ENCODE results near the gene CD1E.
"Not testable (repeated sequence)": the region's sequence is repeated elsewhere in the genome, so short reads cannot be mapped to it uniquely, and the experiment has no call there.

The CD1E gene

GRCh38 chr1:158331481-158332150, 22.1 kb upstream of the CD1E start, which contains the start of gene CD1B:
TSS of gene CD1B (minus strand) at chr1:158331531. CDS start at chr1:158331423, 108 bp downstream.
- no peak within 1 kb of the TSS for H3K4me3 ChIP-seq (ENCODE audit: low read length)

DNA sequence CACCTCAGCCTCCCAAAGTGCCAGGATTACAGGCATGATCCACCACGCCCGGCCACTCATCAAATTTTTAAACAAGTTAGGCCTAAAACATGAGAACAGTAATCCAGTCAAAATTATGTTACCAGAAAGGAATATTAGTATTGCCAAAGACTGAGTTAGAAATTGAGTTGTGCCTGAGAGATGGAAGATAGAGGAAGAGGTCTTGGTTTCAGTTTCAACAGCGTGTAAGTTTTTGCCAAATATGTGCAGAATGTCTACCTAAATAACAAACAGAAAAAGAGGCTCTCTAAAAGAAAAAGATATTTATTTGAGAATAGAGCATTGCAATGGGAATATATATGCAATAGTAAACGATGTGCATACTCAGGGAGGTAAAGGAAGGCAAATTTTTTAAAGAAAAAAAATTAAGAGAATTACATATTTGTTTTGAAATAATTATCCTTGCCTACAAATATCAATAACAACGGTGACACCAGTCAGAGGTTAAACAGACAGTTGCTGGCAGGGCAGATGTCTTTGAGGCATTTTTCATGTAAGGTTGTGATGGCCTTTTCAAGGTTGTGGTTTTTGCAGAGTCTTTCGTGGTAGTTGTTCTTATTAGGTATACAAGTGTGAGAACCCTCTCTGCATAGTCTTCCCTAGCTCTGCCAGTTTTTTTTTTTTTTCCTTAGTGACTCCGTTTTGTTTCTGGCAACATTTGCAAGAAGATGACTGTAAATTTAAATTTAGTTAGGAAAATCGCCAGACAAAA, 20.1 kb upstream of the CD1E start:
- Histone ChIP-seq H3K4me1 (ENCODE audit: control insufficient read depth, insufficient read depth, low read length) (no peaks in the 10 kb centered on the region), H3K36me3 (ENCODE audit: control insufficient read depth, insufficient read depth, low read length, severe bottlenecking) (no peaks in the 10 kb centered on the region), H3K9me3 (ENCODE audit: control insufficient read depth, low read length) (no peaks in the 10 kb centered on the region), H3K9ac (ENCODE audit: low read length) (no peak overlapping the region), H3K4me3 (ENCODE audit: low read length) (no peak overlapping the region), H3K27me3 (replicated peaks; ENCODE audit: control insufficient read depth, insufficient read depth, low read length) (no peaks in the 10 kb centered on the region)
- no peak for DNase-seq (ENCODE audit: low read depth)

More at GRCh38 chr1:158331481-158332150, 22.1 kb upstream of the CD1E start, which contains the start of gene CD1B:
- H3K9ac ChIP-seq (ENCODE audit: low read length) = no peak within 1 kb of the TSS
- no peak for DNase-seq (ENCODE audit: low read depth)
- H3K4me1 ChIP-seq (ENCODE audit: control insufficient read depth, insufficient read depth, low read length) = no peaks in the 10 kb centered on the region
- no peaks in the 10 kb centered on the region for H3K36me3 ChIP-seq (ENCODE audit: control insufficient read depth, insufficient read depth, low read length, severe bottlenecking)
- no peaks in the 10 kb centered on the region for H3K9me3 ChIP-seq (ENCODE audit: control insufficient read depth, low read length)
- H3K27me3 ChIP-seq (replicated peaks; ENCODE audit: control insufficient read depth, insufficient read depth, low read length) = no peaks in the 10 kb centered on the region

DNA sequence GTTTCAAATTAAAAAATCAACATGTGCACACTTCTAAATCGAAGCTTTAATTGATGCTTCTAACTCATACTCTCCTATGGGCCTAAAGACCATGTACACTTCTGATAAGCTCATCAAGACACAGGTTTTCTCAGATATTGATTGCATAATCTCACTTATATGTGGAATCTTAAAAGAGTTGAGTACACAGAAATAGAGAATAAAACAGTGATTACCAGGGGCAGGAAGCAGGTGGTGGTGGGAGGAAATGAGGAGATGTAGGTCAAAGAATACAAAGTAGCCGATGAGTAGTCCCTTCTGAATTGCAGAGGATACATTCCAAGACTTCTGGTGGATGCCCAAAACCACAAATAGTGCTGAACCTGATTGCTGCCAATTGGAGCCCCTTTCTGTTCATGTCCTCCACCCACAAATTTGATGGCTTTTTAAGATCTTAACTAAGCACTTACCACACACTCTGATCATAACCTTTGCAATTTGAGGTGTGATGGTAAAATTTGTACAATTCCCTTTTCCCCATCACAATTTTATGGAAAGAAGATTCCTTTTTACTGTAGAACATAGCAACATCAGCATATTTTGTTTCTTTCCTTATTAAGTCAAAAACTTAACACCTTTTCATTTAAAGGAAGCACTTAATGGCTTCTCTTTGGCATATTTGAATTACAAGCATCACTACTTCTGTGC, 19.0 kb upstream of the CD1E start:
- no peaks in the 10 kb centered on the region for H3K9me3 ChIP-seq (ENCODE audit: control insufficient read depth, low read length)
- H3K36me3 ChIP-seq (ENCODE audit: control insufficient read depth, insufficient read depth, low read length, severe bottlenecking) = no peaks in the 10 kb centered on the region
- no peaks in the 10 kb centered on the region for H3K4me1 ChIP-seq (ENCODE audit: control insufficient read depth, insufficient read depth, low read length)
- DNase-seq (ENCODE audit: low read depth) = no peak
- H3K27me3 ChIP-seq (replicated peaks; ENCODE audit: control insufficient read depth, insufficient read depth, low read length) = no peaks in the 10 kb centered on the region
- H3K9ac ChIP-seq (ENCODE audit: low read length) = no peak overlapping the region
- H3K4me3 ChIP-seq (ENCODE audit: low read length) = no peak overlapping the region

DNA sequence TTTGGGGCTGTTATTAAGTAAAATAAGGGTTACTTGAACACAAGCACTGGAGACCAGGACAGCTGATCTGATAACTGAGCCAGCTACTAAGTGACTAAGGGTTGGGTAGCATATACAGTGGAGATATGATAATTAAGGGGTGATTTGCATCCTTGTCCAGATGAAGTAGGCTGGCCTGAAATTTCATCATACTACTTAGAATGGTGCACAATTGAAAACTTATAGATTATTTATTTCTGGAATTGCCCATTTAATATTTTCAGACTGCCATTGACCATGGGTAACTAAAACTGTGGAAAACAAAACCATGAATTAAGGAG, 18.5 kb upstream of the CD1E start:
- no peak for DNase-seq (ENCODE audit: low read depth)
- no peaks in the 10 kb centered on the region for H3K4me1 ChIP-seq (ENCODE audit: control insufficient read depth, insufficient read depth, low read length)
- H3K4me3 ChIP-seq (ENCODE audit: low read length) = no peak overlapping the region
- H3K36me3 ChIP-seq (ENCODE audit: control insufficient read depth, insufficient read depth, low read length, severe bottlenecking) = no peaks in the 10 kb centered on the region
- no peaks in the 10 kb centered on the region for H3K9me3 ChIP-seq (ENCODE audit: control insufficient read depth, low read length)
- no peaks in the 10 kb centered on the region for H3K27me3 ChIP-seq (replicated peaks; ENCODE audit: control insufficient read depth, insufficient read depth, low read length)
- no peak overlapping the region for H3K9ac ChIP-seq (ENCODE audit: low read length)

DNA sequence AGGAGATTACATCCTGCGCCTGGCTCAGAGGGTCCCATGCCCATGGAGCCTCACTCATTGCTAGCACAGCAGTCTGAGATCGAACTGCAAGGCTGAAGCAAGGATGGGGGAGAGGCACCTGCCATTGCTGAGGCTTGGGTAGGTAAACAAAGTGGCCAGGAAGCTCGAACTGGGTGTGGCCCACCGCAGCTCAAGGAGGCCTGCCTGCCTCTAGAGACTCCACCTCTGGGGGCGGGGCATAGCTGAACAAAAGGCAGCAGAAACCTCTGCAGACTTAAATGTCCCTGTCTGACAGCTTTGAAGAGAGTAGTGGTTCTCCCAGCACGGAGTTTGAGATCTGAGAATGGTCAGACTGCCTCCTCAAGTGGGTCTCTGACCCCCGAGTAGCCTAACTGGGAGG, 17.3 kb upstream of the CD1E start:
- not testable (repeated sequence) for DNase-seq (ENCODE audit: low read depth); H3K9ac ChIP-seq (ENCODE audit: low read length); H3K9me3 ChIP-seq (ENCODE audit: control insufficient read depth, low read length); H3K4me1 ChIP-seq (ENCODE audit: control insufficient read depth, insufficient read depth, low read length); H3K27me3 ChIP-seq (replicated peaks; ENCODE audit: control insufficient read depth, insufficient read depth, low read length); H3K4me3 ChIP-seq (ENCODE audit: low read length); H3K36me3 ChIP-seq (ENCODE audit: control insufficient read depth, insufficient read depth, low read length, severe bottlenecking)

GRCh38 chr1:158348946-158349345, 4.7 kb upstream of the CD1E start:
- H3K9ac ChIP-seq (ENCODE audit: low read length); DNase-seq (ENCODE audit: low read depth); H3K9me3 ChIP-seq (ENCODE audit: control insufficient read depth, low read length): not testable (repeated sequence)

DNA sequence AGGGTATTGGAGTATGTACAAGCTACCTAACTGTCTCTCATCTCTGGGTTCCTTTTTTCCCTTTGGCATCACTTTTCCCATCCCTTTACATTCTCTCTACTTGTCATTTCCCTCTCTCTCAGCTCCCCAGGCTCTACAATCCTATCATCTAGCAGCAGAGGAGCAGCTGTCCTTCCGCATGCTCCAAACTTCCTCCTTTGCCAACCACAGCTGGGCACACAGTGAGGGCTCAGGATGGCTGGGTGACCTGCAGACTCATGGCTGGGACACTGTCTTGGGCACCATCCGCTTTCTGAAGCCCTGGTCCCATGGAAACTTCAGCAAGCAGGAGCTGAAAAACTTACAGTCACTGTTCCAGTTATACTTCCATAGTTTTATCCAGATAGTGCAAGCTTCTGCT, 561 bp downstream of the CD1E start:
- no peaks in the 10 kb centered on the region for H3K4me1 ChIP-seq (ENCODE audit: control insufficient read depth, insufficient read depth, low read length)
- no peak for DNase-seq (ENCODE audit: low read depth)
- H3K4me3 ChIP-seq (ENCODE audit: low read length) = no peak overlapping the region
- no peak overlapping the region for H3K9ac ChIP-seq (ENCODE audit: low read length)
- no peaks in the 10 kb centered on the region for H3K9me3 ChIP-seq (ENCODE audit: control insufficient read depth, low read length)
- no peaks in the 10 kb centered on the region for H3K36me3 ChIP-seq (ENCODE audit: control insufficient read depth, insufficient read depth, low read length, severe bottlenecking)
- no peaks in the 10 kb centered on the region for H3K27me3 ChIP-seq (replicated peaks; ENCODE audit: control insufficient read depth, insufficient read depth, low read length)

More at GRCh38 chr1:158348946-158349345, 4.7 kb upstream of the CD1E start:
- H3K4me3 ChIP-seq (ENCODE audit: low read length); H3K36me3 ChIP-seq (ENCODE audit: control insufficient read depth, insufficient read depth, low read length, severe bottlenecking); H3K27me3 ChIP-seq (replicated peaks; ENCODE audit: control insufficient read depth, insufficient read depth, low read length); H3K4me1 ChIP-seq (ENCODE audit: control insufficient read depth, insufficient read depth, low read length): not testable (repeated sequence)

DNA sequence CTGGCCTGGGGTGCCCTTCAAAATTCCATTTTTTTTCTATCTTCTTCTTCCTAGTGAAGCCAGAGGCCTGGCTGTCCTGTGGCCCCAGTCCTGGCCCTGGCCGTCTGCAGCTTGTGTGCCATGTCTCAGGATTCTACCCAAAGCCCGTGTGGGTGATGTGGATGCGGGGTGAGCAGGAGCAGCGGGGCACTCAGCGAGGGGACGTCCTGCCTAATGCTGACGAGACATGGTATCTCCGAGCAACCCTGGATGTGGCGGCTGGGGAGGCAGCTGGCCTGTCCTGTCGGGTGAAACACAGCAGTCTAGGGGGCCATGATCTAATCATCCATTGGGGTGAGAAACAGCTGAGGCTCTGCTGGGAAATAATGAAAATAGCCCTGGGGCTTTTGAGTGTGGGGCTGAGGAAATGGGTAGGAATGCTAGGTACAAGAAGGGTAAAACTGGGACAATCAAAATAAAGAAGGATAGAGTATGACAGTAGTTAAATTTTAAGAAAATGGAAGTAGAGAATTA, 2.1 kb downstream of the CD1E start:
- no peak for DNase-seq (ENCODE audit: low read depth)
- Histone ChIP-seq H3K36me3 (ENCODE audit: control insufficient read depth, insufficient read depth, low read length, severe bottlenecking) (no peaks in the 10 kb centered on the region), H3K4me1 (ENCODE audit: control insufficient read depth, insufficient read depth, low read length) (no peaks in the 10 kb centered on the region), H3K27me3 (replicated peaks; ENCODE audit: control insufficient read depth, insufficient read depth, low read length) (no peaks in the 10 kb centered on the region), H3K9me3 (ENCODE audit: control insufficient read depth, low read length) (no peaks in the 10 kb centered on the region), H3K4me3 (ENCODE audit: low read length) (no peak overlapping the region), H3K9ac (ENCODE audit: low read length) (no peak overlapping the region)

DNA sequence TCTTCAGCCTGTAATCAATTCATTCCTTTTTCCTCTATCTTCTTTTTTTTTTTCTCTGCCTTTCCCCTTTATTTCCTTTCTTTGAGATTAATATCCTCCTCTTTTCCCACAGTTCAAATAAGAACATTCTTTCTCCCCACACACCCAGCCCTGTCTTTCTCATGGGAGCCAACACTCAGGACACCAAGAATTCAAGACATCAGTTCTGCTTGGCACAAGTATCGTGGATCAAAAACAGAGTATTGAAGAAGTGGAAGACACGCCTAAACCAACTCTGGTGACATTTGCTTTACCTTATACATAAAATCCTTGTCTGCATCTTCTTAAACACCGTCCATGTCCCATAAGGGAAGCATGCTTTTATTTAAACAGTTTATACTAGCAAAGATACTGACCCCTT, 2.9 kb downstream of the CD1E start:
- Histone ChIP-seq H3K9me3 (ENCODE audit: control insufficient read depth, low read length) (no peaks in the 10 kb centered on the region), H3K4me1 (ENCODE audit: control insufficient read depth, insufficient read depth, low read length) (no peaks in the 10 kb centered on the region), H3K9ac (ENCODE audit: low read length) (no peak overlapping the region), H3K36me3 (ENCODE audit: control insufficient read depth, insufficient read depth, low read length, severe bottlenecking) (no peaks in the 10 kb centered on the region), H3K27me3 (replicated peaks; ENCODE audit: control insufficient read depth, insufficient read depth, low read length) (no peaks in the 10 kb centered on the region), H3K4me3 (ENCODE audit: low read length) (no peak overlapping the region)
- DNase-seq (ENCODE audit: low read depth) = no peak

DNA sequence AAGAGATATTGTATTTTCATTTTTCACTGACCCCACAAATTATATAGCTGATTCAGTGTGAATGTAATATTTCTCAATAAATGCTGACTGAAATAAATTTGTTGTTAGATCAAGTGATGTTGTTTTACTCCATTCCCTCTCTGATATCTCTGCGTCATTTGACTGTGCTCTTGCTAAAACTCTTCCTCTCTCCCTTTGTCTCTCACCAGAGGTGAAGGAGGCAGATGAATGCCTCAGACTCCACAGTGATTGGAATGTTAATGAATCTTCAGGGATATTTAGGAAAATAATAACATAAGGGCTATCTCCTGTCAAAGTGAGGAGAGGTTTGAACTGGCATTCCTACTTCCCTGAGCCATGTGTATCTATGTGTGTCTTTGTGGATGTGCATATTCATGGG, 3.7 kb downstream of the CD1E start:
- H3K9ac ChIP-seq (ENCODE audit: low read length) = no peak overlapping the region
- H3K4me3 ChIP-seq (ENCODE audit: low read length) = no peak overlapping the region
- H3K27me3 ChIP-seq (replicated peaks; ENCODE audit: control insufficient read depth, insufficient read depth, low read length) = no peaks in the 10 kb centered on the region
- no peak for DNase-seq (ENCODE audit: low read depth)
- H3K36me3 ChIP-seq (ENCODE audit: control insufficient read depth, insufficient read depth, low read length, severe bottlenecking) = no peaks in the 10 kb centered on the region
- no peaks in the 10 kb centered on the region for H3K4me1 ChIP-seq (ENCODE audit: control insufficient read depth, insufficient read depth, low read length)
- no peaks in the 10 kb centered on the region for H3K9me3 ChIP-seq (ENCODE audit: control insufficient read depth, low read length)

DNA sequence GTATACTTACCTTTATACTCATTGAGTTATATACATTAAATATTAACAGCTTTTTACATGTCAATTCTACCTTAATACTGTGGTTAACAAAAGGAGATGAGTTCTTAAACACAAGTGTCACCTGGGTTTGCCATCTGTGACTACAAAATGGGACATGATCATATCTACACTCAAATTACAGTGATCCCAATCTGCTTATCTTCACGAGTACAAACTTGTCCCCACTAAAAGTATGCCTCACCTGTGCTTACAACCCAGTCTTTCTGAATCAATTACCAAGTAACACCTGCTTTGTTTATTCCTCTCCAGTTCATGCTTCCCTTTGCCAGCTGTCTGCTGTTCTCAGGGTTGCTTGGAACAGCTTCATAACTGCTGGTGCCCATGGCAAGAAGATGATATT, 8.8 kb downstream of the CD1E start:
- Histone ChIP-seq H3K9ac (ENCODE audit: low read length) (no peak overlapping the region), H3K27me3 (replicated peaks; ENCODE audit: control insufficient read depth, insufficient read depth, low read length) (no peaks in the 10 kb centered on the region), H3K4me1 (ENCODE audit: control insufficient read depth, insufficient read depth, low read length) (no peaks in the 10 kb centered on the region), H3K9me3 (ENCODE audit: control insufficient read depth, low read length) (no peaks in the 10 kb centered on the region), H3K36me3 (ENCODE audit: control insufficient read depth, insufficient read depth, low read length, severe bottlenecking) (no peaks in the 10 kb centered on the region), H3K4me3 (ENCODE audit: low read length) (no peak overlapping the region)
- DNase-seq (ENCODE audit: low read depth) = no peak

All from adipocyte (in vitro differentiated cells).